RWPE2 (cell line): Measurements from ENCODE around the gene MOGAT1.

Experiments
- ATAC-seq: fragments of 200-7000 bp; cut with Tn5 transposase; 3 replicates; pipeline ENCODE4 v1.9.1; 2021; ENCODE audit warnings: low read depth
- DNase-seq: peaks from one replicate; pipeline ENCODE4 v3.0.0-alpha.2; 2020; ENCODE audit warnings: low spot score
- H3K27ac ChIP-seq: fragments of 450-650 bp; 2 replicates; pipeline ENCODE4 v1.5.1; 2017; ENCODE audit warnings: mild to moderate bottlenecking; ENCODE audit not compliant: poor library complexity, severe bottlenecking
- H3K27me3 ChIP-seq: fragments of 250-450 bp; sonication (Bioruptor Pico); 2 replicates; pipeline ENCODE4 v1.5.1; 2021; ENCODE audit warnings: mild to moderate bottlenecking, moderate library complexity; ENCODE audit not compliant: insufficient read depth, poor library complexity, severe bottlenecking
- H3K36me3 ChIP-seq: fragments of 250-450 bp; sonication (Bioruptor Pico); 2 replicates; pipeline ENCODE4 v1.5.1; 2020; ENCODE audit warnings: low read depth, mild to moderate bottlenecking, moderate library complexity
- H3K4me1 ChIP-seq: fragments of 250-450 bp; sonication (Bioruptor Pico); 2 replicates; pipeline ENCODE4 v1.5.1; 2021; ENCODE audit warnings: mild to moderate bottlenecking, moderate library complexity; ENCODE audit not compliant: insufficient read depth, poor library complexity, severe bottlenecking
- H3K4me3 ChIP-seq: fragments of 250-450 bp; sonication (Bioruptor Pico); 2 replicates; pipeline ENCODE4 v1.5.1; 2021; ENCODE audit warnings: mild to moderate bottlenecking, moderate library complexity; ENCODE audit not compliant: severe bottlenecking
- H3K9me3 ChIP-seq: fragments of 250-450 bp; sonication (Bioruptor Pico); 2 replicates; pipeline ENCODE4 v1.5.1; 2021; ENCODE audit warnings: mild to moderate bottlenecking, moderate library complexity; ENCODE audit not compliant: severe bottlenecking
- CTCF ChIP-seq: fragments of 450-650 bp; IDR thresholded peaks from one replicate; pipeline ENCODE4 v1.5.1; 2017; ENCODE audit warnings: mild to moderate bottlenecking, moderate library complexity; ENCODE audit not compliant: poor library complexity, severe bottlenecking

Gene MOGAT1

GRCh38 chr2:222722327-222722946, 51.0 kb downstream of the MOGAT1 start:
- Histone ChIP-seq H3K4me1 (no peaks in the 10 kb centered on the region), H3K4me3 (no peak overlapping the region), H3K36me3 (no peaks in the 10 kb centered on the region), H3K9me3 (no peaks in the 10 kb centered on the region), H3K27me3 (no peaks in the 10 kb centered on the region), H3K27ac (no peak overlapping the region)
- no peak for TF ChIP-seq CTCF
- no peak for ATAC-seq
- DNase-seq = no peak

- no peaks in the 10 kb centered on the region for H3K9me3 ChIP-seq
- TF ChIP-seq CTCF = no peak
- no peaks in the 10 kb centered on the region for H3K4me1 ChIP-seq
- no peaks in the 10 kb centered on the region for H3K27me3 ChIP-seq
- H3K36me3 ChIP-seq = no peaks in the 10 kb centered on the region
- no peak for ATAC-seq
- no peak overlapping the region for H3K27ac ChIP-seq
- no peak overlapping the region for H3K4me3 ChIP-seq
- no peak for DNase-seq
Observed at GRCh38 chr2:222724208-222724607, 52.8 kb downstream of the MOGAT1 start.

GRCh38 chr2:222728621-222729020, 57.2 kb downstream of the MOGAT1 start:
- no peak for DNase-seq
- H3K27me3 ChIP-seq = no peaks in the 10 kb centered on the region
- no peak overlapping the region for H3K4me3 ChIP-seq
- no peaks in the 10 kb centered on the region for H3K36me3 ChIP-seq
- no peak overlapping the region for H3K27ac ChIP-seq
- no peaks in the 10 kb centered on the region for H3K4me1 ChIP-seq
- no peak for TF ChIP-seq CTCF
- no peak for ATAC-seq
- no peaks in the 10 kb centered on the region for H3K9me3 ChIP-seq

GRCh38 chr2:222730366-222730999, 59.0 kb downstream of the MOGAT1 start:
- Histone ChIP-seq H3K4me3 (no peak overlapping the region), H3K27me3 (no peaks in the 10 kb centered on the region), H3K27ac (no peak overlapping the region), H3K9me3 (no peaks in the 10 kb centered on the region), H3K36me3 (no peaks in the 10 kb centered on the region), H3K4me1 (no peaks in the 10 kb centered on the region)
- TF ChIP-seq CTCF = no peak
- ATAC-seq (no peak), DNase-seq (no peak)

- H3K9me3 ChIP-seq = no peaks in the 10 kb centered on the region
- H3K27ac ChIP-seq = no peak overlapping the region
- H3K4me1 ChIP-seq = no peaks in the 10 kb centered on the region
- DNase-seq (no peak), ATAC-seq (no peak)
- H3K4me3 ChIP-seq = no peak overlapping the region
- H3K27me3 ChIP-seq = no peaks in the 10 kb centered on the region
- no peak for TF ChIP-seq CTCF
- no peaks in the 10 kb centered on the region for H3K36me3 ChIP-seq
Observed at GRCh38 chr2:222731201-222731621, 59.8 kb downstream of the MOGAT1 start.
